Measurements from ENCODE around the gene AKAP12. TPM values are rescaled to one million over a fixed set of nuclear protein-coding genes. Genes with fewer than 3 reads are reported as not detected.

AKAP12 gene
- total RNA-seq, 1 donor from 2014 or later, result 154 TPM

GRCh38 chr6:151388236-151388635 lies 148.5 kb downstream of the AKAP12 start:
- no peaks in the 10 kb centered on the region for H3K9me3 Mint-ChIP-seq (ENCODE audit: unreplicated experiment)
- no peak for DNase-seq (ENCODE audit: extremely low spot score, unreplicated experiment)
- H3K4me3 Mint-ChIP-seq (ENCODE audit: unreplicated experiment), result peak overlapping the region; percentile 14
- H3K4me1 Mint-ChIP-seq (ENCODE audit: unreplicated experiment), result peaks cover 38% of the 10 kb centered on the region
- no peak for TF ChIP-seq CTCF (IDR thresholded peaks at IDR 0.05)
- H3K36me3 Mint-ChIP-seq (ENCODE audit: unreplicated experiment), result peaks cover 7% of the 10 kb centered on the region
- H3K27ac Mint-ChIP-seq (ENCODE audit: unreplicated experiment), result peak overlapping the region; percentile 38
- H3K27me3 Mint-ChIP-seq (ENCODE audit: unreplicated experiment), result no peaks in the 10 kb centered on the region

- no peaks in the 10 kb centered on the region for H3K9me3 Mint-ChIP-seq (ENCODE audit: unreplicated experiment)
- peaks cover 6% of the 10 kb centered on the region for H3K36me3 Mint-ChIP-seq (ENCODE audit: unreplicated experiment)
- no peak for DNase-seq (ENCODE audit: extremely low spot score, unreplicated experiment)
- peaks cover 47% of the 10 kb centered on the region for H3K4me1 Mint-ChIP-seq (ENCODE audit: unreplicated experiment)
- peak overlapping the region; percentile 94 for H3K27ac Mint-ChIP-seq (ENCODE audit: unreplicated experiment)
- peak overlapping the region; percentile 84 for H3K4me3 Mint-ChIP-seq (ENCODE audit: unreplicated experiment)
- no peaks in the 10 kb centered on the region for H3K27me3 Mint-ChIP-seq (ENCODE audit: unreplicated experiment)
- no peak for TF ChIP-seq CTCF (IDR thresholded peaks at IDR 0.05)
These were observed 149.3 kb downstream of the AKAP12 start for GRCh38 chr6:151388997-151389617.

GRCh38 chr6:151389618-151390275 lies 150.0 kb downstream of the AKAP12 start:
- Mint-ChIP-seq H3K27me3 (ENCODE audit: unreplicated experiment) (no peaks in the 10 kb centered on the region), H3K9me3 (ENCODE audit: unreplicated experiment) (no peaks in the 10 kb centered on the region), H3K27ac (ENCODE audit: unreplicated experiment) (peak overlapping the region; percentile 94), H3K36me3 (ENCODE audit: unreplicated experiment) (peaks cover 7% of the 10 kb centered on the region), H3K4me3 (ENCODE audit: unreplicated experiment) (peak overlapping the region; percentile 84), H3K4me1 (ENCODE audit: unreplicated experiment) (peaks cover 51% of the 10 kb centered on the region)
- no peak for DNase-seq (ENCODE audit: extremely low spot score, unreplicated experiment)
- TF ChIP-seq CTCF (IDR thresholded peaks at IDR 0.05), result no peak

- Mint-ChIP-seq H3K27me3 (ENCODE audit: unreplicated experiment) (no peaks in the 10 kb centered on the region), H3K36me3 (ENCODE audit: unreplicated experiment) (peaks cover 8% of the 10 kb centered on the region), H3K4me3 (ENCODE audit: unreplicated experiment) (peak overlapping the region; percentile 65), H3K4me1 (ENCODE audit: unreplicated experiment) (peaks cover 55% of the 10 kb centered on the region), H3K9me3 (ENCODE audit: unreplicated experiment) (no peaks in the 10 kb centered on the region), H3K27ac (ENCODE audit: unreplicated experiment) (peak overlapping the region; percentile 10)
- peak; percentile 100 for DNase-seq (ENCODE audit: extremely low spot score, unreplicated experiment)
- no peak for TF ChIP-seq CTCF (IDR thresholded peaks at IDR 0.05)
These were observed 150.6 kb downstream of the AKAP12 start for GRCh38 chr6:151390276-151390850.

GRCh38 chr6:151390851-151391470 lies 151.2 kb downstream of the AKAP12 start:
- peaks cover 57% of the 10 kb centered on the region for H3K4me1 Mint-ChIP-seq (ENCODE audit: unreplicated experiment)
- H3K4me3 Mint-ChIP-seq (ENCODE audit: unreplicated experiment), result peak overlapping the region; percentile 85
- H3K36me3 Mint-ChIP-seq (ENCODE audit: unreplicated experiment), result peaks cover 8% of the 10 kb centered on the region
- no peaks in the 10 kb centered on the region for H3K9me3 Mint-ChIP-seq (ENCODE audit: unreplicated experiment)
- TF ChIP-seq CTCF (IDR thresholded peaks at IDR 0.05), result no peak
- no peak overlapping the region for H3K27ac Mint-ChIP-seq (ENCODE audit: unreplicated experiment)
- H3K27me3 Mint-ChIP-seq (ENCODE audit: unreplicated experiment), result no peaks in the 10 kb centered on the region
- DNase-seq (ENCODE audit: extremely low spot score, unreplicated experiment), result peak; percentile 91

Data from osteocyte (in vitro differentiated cells).